Subcutaneous adipose tissue (tissue), 4 donors: ENCODE data around the gene FUT6. TPM values are rescaled to one million over a fixed set of nuclear protein-coding genes. Genes with fewer than 3 reads are reported as not detected.

Experiments used
- total RNA-seq, 4 donors: library from RNA; depleted of rRNA; stranded (reverse); fragments of >200 nt; gene quantifications; one replicate each; pipeline ENCODE4 v1.1.0, GENCODE V29; 2016
- TF ChIP-seq, protein P1 (sequence below): fragments of 450-650 bp; IDR thresholded peaks from one replicate; pipeline ENCODE4 v1.5.1; 2016; ENCODE audit warnings: low read depth, mild to moderate bottlenecking, control low read depth, antibody characterized with exemption, moderate library complexity

The FUT6 gene
- total RNA-seq, 4 donors from 2014 or later: 1.1 TPM; not detected in 3

DNA sequence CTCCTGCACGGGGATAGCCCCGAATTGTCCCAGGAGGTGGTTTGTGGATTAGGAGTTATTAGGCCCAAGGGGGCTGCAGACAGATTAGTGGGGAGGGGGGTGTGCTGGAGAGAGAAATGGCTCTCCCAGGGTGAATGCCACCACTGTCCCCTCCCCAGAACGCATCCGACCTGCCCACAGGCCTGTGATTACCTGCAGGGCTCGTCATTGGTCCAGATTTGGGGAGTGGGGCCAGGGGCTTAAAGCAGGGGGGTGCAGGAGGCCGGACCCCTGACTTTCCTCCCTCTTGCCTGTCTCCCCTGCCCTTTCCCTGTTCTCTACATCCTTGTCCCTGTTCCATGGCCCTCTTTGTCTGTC is 33.4 kb downstream of the FUT6 start:
- TF ChIP-seq, protein P1, sequence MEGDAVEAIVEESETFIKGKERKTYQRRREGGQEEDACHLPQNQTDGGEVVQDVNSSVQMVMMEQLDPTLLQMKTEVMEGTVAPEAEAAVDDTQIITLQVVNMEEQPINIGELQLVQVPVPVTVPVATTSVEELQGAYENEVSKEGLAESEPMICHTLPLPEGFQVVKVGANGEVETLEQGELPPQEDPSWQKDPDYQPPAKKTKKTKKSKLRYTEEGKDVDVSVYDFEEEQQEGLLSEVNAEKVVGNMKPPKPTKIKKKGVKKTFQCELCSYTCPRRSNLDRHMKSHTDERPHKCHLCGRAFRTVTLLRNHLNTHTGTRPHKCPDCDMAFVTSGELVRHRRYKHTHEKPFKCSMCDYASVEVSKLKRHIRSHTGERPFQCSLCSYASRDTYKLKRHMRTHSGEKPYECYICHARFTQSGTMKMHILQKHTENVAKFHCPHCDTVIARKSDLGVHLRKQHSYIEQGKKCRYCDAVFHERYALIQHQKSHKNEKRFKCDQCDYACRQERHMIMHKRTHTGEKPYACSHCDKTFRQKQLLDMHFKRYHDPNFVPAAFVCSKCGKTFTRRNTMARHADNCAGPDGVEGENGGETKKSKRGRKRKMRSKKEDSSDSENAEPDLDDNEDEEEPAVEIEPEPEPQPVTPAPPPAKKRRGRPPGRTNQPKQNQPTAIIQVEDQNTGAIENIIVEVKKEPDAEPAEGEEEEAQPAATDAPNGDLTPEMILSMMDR: no peak

DNA sequence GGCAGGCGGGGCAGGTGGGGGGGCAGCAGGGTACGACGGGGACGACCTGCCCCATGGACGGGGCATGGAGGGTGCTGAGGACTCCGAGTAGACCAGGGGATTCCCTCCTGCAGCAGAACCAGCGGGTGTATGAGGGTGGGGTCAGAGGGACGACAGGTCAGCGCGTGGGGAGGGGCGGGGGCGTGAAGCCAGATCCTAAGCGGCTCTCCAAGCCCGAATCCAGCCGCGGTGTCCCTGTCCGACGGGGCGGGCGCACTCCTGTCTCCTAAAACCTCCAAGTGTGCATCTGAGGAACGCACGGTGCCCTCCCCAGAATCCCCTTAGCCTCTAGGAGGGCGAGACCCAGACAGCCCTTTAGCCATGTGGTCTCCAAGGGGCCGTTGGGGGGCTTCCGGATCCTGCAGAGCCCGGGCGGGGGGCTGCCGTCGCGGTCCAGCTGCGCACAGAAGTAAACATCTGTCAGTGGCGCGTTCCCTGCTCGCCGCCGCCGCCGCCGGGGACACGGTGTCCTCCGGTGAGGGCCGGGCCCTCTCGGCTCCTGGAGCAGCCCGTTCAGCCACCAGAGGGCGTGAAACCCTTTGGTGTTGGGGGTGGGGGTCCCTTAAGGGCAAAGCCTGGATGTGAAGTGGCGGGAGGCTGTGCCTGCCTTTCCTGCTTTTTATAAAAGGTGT is 33.9 kb downstream of the FUT6 start:
- TF ChIP-seq, protein P1: no peak

DNA sequence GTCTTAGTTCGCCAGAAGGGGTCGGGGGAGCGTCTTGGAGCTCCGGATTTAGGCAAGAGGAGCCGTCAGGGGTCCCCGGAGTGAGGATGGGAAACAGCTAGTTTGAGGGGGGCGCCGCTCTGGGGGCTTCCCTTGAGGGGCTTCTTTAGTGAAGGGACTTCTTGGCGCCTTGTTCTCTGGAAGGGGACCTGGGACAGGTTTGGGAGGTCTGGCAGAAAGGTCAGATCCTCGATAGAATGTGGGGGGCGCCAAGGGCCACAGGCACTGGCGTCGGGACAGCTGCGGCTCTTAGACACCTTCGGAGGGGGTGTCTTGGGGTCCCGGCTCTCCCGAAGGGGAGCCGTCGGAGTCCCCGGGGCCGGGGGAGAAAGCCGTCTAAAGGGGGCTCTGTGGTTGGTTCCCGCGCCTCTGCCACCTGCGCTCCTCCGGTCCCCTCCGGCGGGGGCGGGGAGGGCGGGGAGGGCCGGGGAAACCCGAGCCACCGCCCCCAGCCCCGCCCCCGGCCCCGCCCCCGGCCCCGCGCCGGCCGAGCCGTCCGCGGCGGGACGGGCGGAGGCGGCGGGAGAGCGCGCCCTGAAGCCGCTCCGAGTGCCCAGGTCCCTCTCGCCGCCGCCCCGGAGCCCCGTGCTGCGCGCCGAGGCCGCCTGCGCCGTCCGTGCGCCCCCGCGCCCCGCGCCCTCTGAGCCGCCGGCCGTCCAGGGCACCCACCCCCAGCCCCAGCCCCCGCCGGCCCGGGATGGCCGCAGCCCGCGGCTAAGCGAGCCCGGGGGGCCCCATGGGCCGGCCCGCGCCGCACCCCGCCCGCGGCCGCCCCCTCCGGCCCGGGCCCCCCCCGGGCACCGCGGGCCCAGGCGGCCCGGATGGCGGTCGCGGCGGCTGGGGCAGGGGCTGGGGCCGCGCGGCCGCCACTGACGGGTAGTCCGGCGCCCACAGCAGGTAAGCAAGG is 34.7 kb downstream of the FUT6 start, which contains the start of gene NRTN:
NRTN (plus strand) TSS at position 552 of the 946 bp plus-strand sequence. CDS start 19,099 bp downstream, outside the sequence.
- TF ChIP-seq, protein P1: no peak

DNA sequence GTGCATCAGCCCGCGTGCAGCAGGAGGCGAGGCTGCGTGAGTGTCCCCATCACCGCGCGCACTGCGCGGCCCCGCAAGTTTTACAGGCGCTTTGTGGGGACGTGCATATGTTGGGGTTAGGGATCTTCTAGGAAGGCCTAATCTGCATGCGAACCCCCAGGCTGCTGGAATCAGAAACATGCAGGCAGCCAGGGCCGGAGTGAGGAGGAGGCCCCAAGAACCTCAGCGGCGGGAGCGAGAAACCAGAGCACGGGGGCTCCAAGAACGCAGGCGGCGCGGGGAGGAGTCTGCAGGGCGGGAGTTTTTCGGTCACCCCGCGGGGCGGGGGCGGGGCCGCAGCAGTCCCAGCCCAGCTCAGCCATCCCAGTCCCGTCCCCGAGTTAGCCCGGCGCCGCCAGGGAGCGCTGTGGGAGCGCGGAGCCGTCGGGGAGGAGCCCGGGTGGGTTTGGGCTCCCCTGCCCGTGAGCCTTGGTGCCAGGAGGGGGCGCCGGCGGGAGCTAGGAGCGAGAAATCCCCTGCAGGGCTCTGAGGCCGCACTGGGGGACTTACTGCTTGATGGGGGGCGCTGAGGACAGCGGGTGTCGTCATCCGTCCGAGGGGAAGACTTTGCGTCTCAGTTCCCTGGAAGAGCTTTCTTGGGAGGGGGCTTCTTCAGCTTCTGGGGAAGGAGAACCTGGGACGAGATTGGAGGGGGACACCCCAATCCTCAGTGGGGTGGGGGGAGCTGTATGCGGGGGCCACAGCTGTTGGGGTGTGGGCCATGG is 35.6 kb downstream of the FUT6 start:
- TF ChIP-seq, protein P1: no peak

DNA sequence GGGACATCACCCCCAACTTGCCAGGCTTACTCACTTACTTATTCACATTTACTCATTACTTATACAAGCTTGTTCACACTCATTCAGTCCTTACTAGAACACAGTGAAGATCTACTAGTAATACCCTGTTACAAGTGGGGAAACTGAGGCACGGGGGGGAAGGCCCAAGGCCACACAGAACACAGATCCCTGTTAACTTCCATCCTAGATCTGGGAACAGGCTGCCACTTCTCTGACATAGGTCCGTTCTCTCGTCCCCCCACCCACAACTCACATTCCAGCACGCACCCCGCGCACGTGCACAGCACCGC is 36.1 kb downstream of the FUT6 start:
- TF ChIP-seq, protein P1: no peak

DNA sequence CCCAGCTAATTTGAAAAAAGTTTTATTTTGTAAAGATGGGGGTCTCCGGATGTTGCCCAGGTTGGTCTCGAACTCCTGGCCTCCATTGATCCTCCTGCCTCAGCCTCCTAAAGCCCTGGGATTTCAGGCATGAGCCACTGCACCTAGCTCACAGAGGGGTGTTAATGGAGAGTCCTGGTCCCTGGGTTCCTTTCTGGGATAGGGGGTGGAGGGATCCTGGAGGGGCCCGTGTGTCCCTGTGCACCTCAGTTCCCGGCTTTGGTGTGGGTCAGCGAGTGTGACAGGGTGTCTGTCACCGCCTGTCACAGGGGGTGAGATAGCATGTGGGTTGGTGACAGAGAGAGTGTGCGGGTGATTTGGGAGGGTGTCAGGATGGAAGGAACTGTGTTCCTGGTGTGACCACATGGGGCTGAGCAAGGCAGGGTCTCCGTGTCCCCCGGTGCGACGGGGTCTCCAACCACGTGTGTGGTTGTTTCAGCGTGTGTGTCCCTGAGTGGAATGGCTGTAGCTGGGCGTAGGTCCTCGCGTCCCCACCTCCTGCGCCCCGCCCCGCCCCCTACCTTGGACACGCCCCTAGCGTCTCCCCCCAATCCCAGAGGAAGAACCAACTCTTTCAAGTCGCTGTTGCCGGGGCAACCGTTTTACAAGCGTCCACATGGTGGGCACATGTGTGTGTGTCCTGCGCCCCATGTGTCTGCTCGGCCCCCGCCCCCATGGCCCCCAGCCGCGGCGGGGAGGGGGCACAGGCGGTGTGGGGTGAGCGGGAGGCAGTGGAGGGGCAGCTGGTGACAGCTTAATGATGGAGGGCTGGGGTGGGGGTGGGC is 37.5 kb downstream of the FUT6 start:
- TF ChIP-seq, protein P1: no peak
